Osteocyte (in vitro differentiated cells): ENCODE data around the gene SLC25A11. TPM values are rescaled to one million over a fixed set of nuclear protein-coding genes. Genes with fewer than 3 reads are reported as not detected.

ENCODE experiments used
- DNase-seq: peaks from one replicate; pipeline ENCODE4 v3.0.0; 2021; ENCODE audit warnings: mixed read lengths; ENCODE audit not compliant: unreplicated experiment; ENCODE audit errors: extremely low spot score
- H3K27ac Mint-ChIP-seq: one replicate; pipeline ENCODE4 v1.8.0; 2021; ENCODE audit warnings: mild to moderate bottlenecking, mixed read lengths; ENCODE audit not compliant: unreplicated experiment
- H3K27me3 Mint-ChIP-seq: one replicate; pipeline ENCODE4 v1.8.0; 2021; ENCODE audit warnings: mixed read lengths; ENCODE audit not compliant: unreplicated experiment
- H3K36me3 Mint-ChIP-seq: one replicate; pipeline ENCODE4 v1.8.0; 2021; ENCODE audit warnings: mixed read lengths; ENCODE audit not compliant: unreplicated experiment
- H3K4me1 Mint-ChIP-seq: one replicate; pipeline ENCODE4 v1.8.0; 2021; ENCODE audit warnings: mixed read lengths; ENCODE audit not compliant: unreplicated experiment
- H3K4me3 Mint-ChIP-seq: one replicate; pipeline ENCODE4 v1.8.0; 2021; ENCODE audit warnings: mild to moderate bottlenecking, moderate library complexity, mixed read lengths; ENCODE audit not compliant: unreplicated experiment
- H3K9me3 Mint-ChIP-seq: one replicate; pipeline ENCODE4 v1.8.0; 2021; ENCODE audit warnings: mixed read lengths; ENCODE audit not compliant: unreplicated experiment
- CTCF ChIP-seq: fragments of 200-600 bp; sonication (generic); IDR thresholded peaks from 2 replicates; pipeline ENCODE4 v1.5.0; 2021; ENCODE audit warnings: antibody characterized with exemption, mild to moderate bottlenecking, moderate library complexity
- total RNA-seq: library from RNA; stranded (reverse); gene quantifications from 2 replicates; pipeline ENCODE4 v1.2.1, GENCODE V29; 2021

SLC25A11 gene
- total RNA-seq, 1 donor from 2014 or later: 59.6 TPM

DNA sequence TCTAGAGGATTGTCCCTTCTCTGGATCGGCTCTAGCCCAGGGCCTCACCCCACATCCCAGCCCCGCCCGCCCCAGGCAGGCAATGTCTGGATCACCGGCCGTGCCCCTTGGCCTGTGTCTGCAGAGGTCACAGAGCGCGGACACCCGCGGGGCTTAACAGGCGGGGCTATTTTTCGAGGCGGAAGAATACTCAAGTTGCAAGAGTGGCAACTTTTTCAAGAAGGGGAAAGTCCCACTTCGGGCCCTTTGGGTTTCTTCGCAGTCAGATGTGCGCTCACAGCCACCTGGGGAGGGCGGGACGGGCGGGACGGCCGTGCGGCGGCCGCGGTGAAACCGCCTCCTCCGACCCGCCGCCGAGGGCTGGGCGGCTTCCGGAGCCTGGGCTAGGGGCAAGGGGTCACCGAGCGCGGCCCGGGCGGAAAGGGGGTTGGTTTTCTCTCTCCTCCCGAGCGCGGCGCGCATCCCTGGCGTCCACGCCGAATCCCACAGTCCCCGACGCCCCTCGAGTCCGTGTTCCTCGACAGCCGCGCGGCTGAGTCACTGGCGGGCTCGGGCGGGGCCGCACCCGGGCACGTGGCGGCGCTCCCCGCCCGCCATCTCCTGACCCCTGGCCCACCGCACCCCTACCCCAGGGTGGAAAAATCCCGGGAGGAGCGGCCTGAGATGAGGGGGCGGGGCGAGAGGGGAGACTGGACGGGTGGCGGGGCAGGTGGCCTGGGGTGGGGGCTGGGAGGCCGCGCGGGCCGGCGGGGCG lies 9.7 kb upstream of the SLC25A11 start:
- H3K4me1 Mint-ChIP-seq: peaks cover 53% of the 10 kb centered on the region
- H3K9me3 Mint-ChIP-seq: no peaks in the 10 kb centered on the region
- H3K27ac Mint-ChIP-seq: peak overlapping the region; percentile 83
- TF ChIP-seq CTCF: no peak
- DNase-seq: peak; percentile 86
- H3K4me3 Mint-ChIP-seq: peak overlapping the region; percentile 72
- H3K36me3 Mint-ChIP-seq: peaks cover 12% of the 10 kb centered on the region
- H3K27me3 Mint-ChIP-seq: no peaks in the 10 kb centered on the region

DNA sequence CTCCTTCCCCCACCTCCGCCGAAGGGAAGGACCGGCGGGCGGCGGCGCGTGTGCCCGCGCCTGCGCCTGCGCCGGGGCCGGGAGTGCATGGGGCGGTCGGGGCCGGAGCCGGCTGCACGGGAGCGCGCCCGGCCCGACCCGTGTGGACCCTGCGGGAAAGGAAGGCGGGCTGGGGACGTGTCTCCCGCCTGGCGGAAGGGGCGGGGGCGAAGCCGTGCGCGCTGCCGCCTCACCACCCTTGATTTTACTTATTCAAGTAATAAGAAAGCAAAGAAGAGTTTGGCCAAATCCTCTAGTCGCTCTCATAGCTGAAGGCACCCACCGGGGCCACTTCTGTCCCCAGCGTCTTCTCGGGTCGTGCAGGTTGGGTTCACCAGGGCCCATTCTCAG lies 9.1 kb upstream of the SLC25A11 start:
- H3K27me3 Mint-ChIP-seq: no peaks in the 10 kb centered on the region
- H3K4me3 Mint-ChIP-seq: peak overlapping the region; percentile 92
- TF ChIP-seq CTCF: no peak
- H3K36me3 Mint-ChIP-seq: peaks cover 12% of the 10 kb centered on the region
- peaks cover 55% of the 10 kb centered on the region for H3K4me1 Mint-ChIP-seq
- peak; percentile 95 for DNase-seq
- H3K27ac Mint-ChIP-seq: peak overlapping the region; percentile 96
- no peaks in the 10 kb centered on the region for H3K9me3 Mint-ChIP-seq

DNA sequence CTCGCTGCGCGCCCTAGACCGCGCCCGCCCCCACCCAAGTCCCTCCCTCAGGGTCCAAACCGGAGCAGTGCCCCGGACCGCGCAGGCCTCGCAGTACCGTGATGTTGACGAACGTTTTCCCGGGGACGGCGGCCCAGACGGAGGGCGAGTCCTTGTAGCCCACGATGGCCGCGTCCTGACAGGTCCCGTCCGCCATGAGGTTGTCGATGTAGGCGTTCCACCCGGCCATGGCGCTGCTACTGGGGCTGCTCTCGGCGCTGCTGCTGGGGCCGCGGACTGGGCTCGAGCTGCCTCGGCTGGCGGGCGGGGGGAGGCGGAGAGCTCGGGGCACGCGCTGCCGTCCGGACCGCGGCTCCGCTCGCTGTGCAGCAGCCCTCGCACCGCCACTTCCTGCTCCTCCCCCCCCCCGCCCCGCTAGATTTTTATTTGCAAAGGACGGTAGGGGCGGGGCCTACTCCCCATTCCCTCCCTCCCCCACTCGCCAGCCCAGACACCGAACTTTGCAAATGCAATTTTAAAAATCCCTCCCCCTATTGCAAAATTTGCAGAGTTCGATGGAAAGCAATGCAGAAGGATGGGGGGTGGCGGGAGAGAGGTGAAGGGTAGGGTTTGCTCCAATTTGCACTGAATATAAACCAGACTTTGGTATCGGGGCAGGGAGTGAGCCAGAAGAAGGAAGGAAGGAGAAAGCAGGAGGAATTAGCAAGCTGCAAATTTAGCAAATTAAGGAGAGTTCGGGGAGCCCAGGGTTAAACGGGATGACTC lies 8.5 kb upstream of the SLC25A11 start, which contains the start of gene PFN1:
Gene PFN1, minus strand, starts transcription at position 365 of the 765 bp plus-strand sequence. Its CDS starts 136 bp downstream, at position 229.
- Mint-ChIP-seq H3K4me1 (peaks cover 49% of the 10 kb centered on the region), H3K27me3 (no peaks in the 10 kb centered on the region), H3K27ac (peak within 1 kb of the TSS; percentile 96), H3K36me3 (peaks cover 12% of the 10 kb centered on the region), H3K9me3 (no peaks in the 10 kb centered on the region), H3K4me3 (peak within 1 kb of the TSS; percentile 92)
- TF ChIP-seq CTCF: no peak
- DNase-seq: peak; percentile 93

DNA sequence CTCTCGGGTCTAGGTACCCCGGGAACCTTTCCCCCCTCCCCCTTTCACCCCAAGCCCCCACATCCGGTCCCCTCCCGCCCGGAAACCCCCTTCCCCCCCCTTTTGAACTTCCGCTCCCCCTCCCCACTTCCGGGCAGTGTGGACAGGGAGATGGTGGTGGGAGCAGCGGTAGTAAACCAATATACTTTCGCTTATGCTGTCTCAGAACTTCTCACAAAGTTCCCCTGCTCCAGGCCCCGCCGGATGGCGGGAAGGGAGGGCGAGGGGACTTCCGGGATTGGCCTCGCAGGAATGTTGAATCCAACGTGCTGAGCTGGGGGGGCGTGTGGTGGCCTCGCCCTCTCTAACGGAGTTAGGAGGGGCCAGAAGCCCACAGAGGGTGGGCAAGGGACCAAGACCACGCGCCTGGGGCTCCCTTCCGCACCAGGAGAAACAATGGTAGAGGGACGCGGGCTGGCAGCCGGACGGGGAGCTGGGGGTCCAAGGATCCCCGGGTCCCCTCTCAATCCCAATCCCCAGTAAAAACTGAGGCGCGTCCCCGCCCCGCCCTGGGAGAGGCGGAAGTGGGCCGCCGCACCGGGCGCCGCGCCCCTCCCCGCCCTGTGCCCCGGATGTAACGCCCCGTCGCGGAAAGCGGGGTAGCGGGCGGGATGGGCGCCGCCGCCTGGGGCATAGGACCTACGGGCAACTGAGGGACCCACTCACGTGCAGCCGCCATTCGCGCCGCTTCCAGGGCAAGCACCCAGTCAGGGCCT lies 7.7 kb upstream of the SLC25A11 start:
- peaks cover 47% of the 10 kb centered on the region for H3K4me1 Mint-ChIP-seq
- H3K36me3 Mint-ChIP-seq: peaks cover 17% of the 10 kb centered on the region
- H3K4me3 Mint-ChIP-seq: peak overlapping the region; percentile 92
- DNase-seq: no peak
- no peaks in the 10 kb centered on the region for H3K9me3 Mint-ChIP-seq
- no peaks in the 10 kb centered on the region for H3K27me3 Mint-ChIP-seq
- TF ChIP-seq CTCF: no peak
- peak overlapping the region; percentile 93 for H3K27ac Mint-ChIP-seq
